ENCODE measurements around the gene MUS81.
"Not testable (repeated sequence)": the region's sequence is repeated elsewhere in the genome, so short reads cannot be mapped to it uniquely, and the experiment has no call there.

The MUS81 gene

DNA sequence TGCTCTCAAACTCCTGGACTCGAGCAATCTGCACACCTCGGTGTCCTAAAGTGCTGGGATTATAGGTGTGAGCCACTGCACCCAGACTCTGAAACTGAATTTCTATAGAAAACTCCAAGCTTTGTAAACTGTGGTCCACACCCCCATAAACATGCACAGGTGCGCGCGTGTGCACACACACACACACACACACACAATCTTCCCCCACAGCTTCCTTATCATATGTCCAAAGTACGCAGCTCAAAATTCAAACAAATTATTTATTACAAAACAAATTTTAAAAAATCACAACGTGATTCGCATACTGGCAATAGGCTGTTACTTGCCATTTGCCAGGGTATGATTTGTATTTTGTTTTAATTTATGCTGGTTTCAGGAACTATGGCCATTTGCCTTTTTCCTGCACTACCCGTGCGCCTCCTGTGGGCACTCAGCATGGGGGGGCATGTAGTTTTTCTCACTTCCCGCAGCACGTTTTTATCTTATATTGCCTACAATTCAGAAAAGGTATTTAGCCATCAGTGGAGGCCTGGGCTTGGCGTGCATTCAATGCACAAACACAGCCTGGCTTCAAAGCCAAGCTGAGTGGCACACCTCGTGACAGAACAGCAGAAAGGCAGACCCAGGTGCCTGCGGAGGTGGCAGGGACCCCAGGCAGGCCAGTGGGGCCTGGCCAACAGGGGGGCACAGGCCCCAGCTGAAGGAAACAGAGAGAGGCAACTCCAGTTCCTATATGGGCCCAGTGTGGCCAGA is 37.3 kb upstream of the MUS81 start:
- Histone ChIP-seq H3K27ac (ENCODE audit: low read depth, low read length) (no peak overlapping the region), H3K27me3 (ENCODE audit: insufficient read depth, low read length) (peaks cover under 1% of the 10 kb centered on the region), H3K9me3 (ENCODE audit: insufficient read depth, low read depth, low read length) (no peaks in the 10 kb centered on the region), H3K9ac (ENCODE audit: low read depth, low read length) (no peak overlapping the region; the same call in 1 of the 2 replicates), H3K4me1 (ENCODE audit: insufficient read depth, low read length) (no peaks in the 10 kb centered on the region), H3K36me3 (ENCODE audit: insufficient read depth, low read length) (no peaks in the 10 kb centered on the region), H3K4me3 (ENCODE audit: low read length) (no peak overlapping the region)
- 92% methylated on average over 15 of the region's 15 CpGs for WGBS

DNA sequence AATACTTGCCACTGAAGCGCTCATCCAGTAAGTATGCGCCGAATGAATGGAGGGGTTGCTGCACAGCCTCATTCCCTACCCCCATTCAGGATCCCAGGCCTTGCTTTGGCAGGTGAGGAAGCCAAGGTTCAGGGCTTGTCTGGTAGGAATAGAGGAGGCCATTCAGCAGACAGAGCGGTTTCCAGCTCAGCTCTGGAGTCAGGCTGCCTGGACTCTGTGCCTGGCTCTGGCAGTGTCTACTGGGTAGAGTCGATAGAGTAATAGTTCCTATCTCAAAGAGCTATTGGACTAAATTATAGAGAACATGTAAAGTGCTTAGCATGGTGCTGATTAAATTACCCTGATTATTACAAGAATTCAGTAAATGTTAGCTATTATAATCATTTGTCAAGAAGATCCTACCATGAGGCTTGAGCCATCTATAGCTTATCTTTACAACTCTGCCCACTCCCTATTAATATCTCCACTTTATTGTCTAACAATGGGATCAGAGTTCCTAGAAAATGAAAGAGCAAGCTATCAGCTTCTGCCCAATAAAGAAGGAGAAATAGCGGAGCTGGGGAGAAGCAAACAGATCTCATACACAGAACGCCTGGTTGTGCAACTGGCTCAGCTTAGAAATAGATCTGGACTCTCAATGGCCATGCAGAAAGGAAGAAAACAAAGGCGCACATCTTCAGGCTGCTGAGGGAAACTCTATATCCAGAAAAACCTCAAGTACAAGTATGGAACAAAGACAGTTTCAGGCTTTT is 33.1 kb upstream of the MUS81 start:
- WGBS, result 93% methylated on average over 8 of the region's 8 CpGs
- H3K36me3 ChIP-seq (ENCODE audit: insufficient read depth, low read length), result no peaks in the 10 kb centered on the region
- H3K9ac ChIP-seq (ENCODE audit: low read depth, low read length), result no peak overlapping the region
- H3K27me3 ChIP-seq (ENCODE audit: insufficient read depth, low read length), result no peaks in the 10 kb centered on the region
- no peaks in the 10 kb centered on the region for H3K9me3 ChIP-seq (ENCODE audit: insufficient read depth, low read depth, low read length)
- no peaks in the 10 kb centered on the region for H3K4me1 ChIP-seq (ENCODE audit: insufficient read depth, low read length)
- no peak overlapping the region for H3K4me3 ChIP-seq (ENCODE audit: low read length)
- no peak overlapping the region for H3K27ac ChIP-seq (ENCODE audit: low read depth, low read length)

DNA sequence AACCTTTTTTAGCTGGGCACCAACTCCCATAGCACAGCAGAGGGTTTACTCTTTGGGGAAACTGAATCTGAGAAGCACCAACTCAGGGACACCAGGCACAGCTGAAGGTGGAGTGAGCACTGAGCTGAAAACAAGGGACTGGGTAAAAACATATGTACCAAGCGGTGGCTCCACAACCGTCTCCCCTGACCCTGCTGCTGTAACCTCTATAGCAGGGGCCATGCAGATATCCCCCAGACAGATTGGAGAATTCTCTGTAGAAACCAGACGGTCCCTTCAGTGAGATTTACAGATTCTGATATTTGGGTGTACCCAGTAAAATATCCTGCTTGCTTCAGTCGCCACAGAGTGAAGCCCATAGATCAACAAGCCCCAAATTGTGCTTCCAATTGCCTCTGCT is 30.8 kb upstream of the MUS81 start:
- H3K27ac ChIP-seq (ENCODE audit: low read depth, low read length), result no peak overlapping the region
- no peak overlapping the region for H3K4me3 ChIP-seq (ENCODE audit: low read length)
- WGBS, result 87% methylated on average over 4 of the region's 4 CpGs
- H3K27me3 ChIP-seq (ENCODE audit: insufficient read depth, low read length), result peaks cover 10% of the 10 kb centered on the region
- no peaks in the 10 kb centered on the region for H3K4me1 ChIP-seq (ENCODE audit: insufficient read depth, low read length)
- no peak overlapping the region for H3K9ac ChIP-seq (ENCODE audit: low read depth, low read length)
- H3K9me3 ChIP-seq (ENCODE audit: insufficient read depth, low read depth, low read length), result no peaks in the 10 kb centered on the region
- H3K36me3 ChIP-seq (ENCODE audit: insufficient read depth, low read length), result no peaks in the 10 kb centered on the region

DNA sequence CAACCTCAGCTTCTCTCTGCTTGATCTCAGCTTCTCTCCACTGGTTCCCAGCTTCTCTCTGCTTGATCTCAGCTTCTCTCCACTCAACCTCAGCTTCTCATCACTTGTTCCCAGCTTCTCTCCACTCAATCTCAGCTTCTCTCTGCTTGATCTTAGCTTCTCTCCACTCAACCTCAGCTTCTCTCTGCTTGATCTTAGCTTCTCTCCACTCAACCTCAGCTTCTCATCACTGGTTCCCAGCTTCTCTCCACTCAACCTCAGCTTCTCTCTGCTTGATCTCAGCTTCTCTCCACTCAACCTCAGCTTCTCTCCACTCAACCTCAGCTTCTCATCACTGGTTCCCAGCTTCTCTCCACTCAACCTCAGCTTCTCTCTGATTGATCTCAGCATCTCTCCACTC is 28.0 kb upstream of the MUS81 start:
- not testable (repeated sequence) for H3K9ac ChIP-seq (ENCODE audit: low read depth, low read length); H3K4me3 ChIP-seq (ENCODE audit: low read length); H3K27me3 ChIP-seq (ENCODE audit: insufficient read depth, low read length); H3K36me3 ChIP-seq (ENCODE audit: insufficient read depth, low read length); H3K9me3 ChIP-seq (ENCODE audit: insufficient read depth, low read depth, low read length); H3K27ac ChIP-seq (ENCODE audit: low read depth, low read length); H3K4me1 ChIP-seq (ENCODE audit: insufficient read depth, low read length)

DNA sequence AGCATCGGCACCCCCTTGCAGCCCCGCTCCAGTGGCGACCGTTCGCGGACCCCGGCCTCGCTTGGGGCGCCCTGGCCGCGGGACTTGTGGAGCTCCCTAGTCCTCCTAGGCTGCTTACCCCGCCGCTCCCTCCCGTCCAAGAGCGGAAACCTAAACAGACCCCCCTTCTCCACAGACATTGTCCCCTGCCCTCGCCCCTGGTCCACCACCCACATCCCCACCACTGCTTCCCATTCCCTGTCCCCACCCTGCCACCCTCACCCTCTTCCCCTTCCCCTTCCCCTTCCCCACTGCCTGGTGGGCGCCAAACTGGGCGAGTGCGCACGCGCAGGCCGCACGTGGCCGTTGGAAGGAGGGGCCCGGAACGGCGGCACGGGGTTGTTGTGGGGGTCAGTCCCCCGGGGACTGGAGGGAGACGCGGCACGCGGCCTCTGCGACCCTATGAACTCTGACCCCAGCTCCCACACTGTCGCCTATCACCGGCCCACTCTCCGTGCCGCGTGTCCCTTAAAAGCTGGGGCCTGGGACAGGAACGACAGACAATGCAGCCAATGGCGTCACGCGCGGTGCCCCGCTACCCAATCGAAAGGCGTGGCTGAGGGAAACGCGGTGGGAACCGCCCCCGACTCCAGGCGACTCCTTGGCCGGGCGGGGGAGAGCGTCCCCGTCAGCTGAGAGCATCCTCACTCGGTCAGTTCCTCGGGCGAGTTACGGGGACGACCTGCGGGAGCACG is 26.8 kb upstream of the MUS81 start, which contains the start of gene SNX32:
Gene SNX32, plus strand, starts transcription at position 667 of the 734 bp plus-strand sequence. CDS start 103 bp downstream, outside the sequence.
- Histone ChIP-seq H3K4me3 (ENCODE audit: low read length) (peak within 1 kb of the TSS; percentile 68), H3K9me3 (ENCODE audit: insufficient read depth, low read depth, low read length) (no peaks in the 10 kb centered on the region), H3K27me3 (ENCODE audit: insufficient read depth, low read length) (peaks cover 10% of the 10 kb centered on the region), H3K36me3 (ENCODE audit: insufficient read depth, low read length) (no peaks in the 10 kb centered on the region), H3K27ac (ENCODE audit: low read depth, low read length) (peak within 1 kb of the TSS; percentile 69), H3K9ac (ENCODE audit: low read depth, low read length) (peak within 1 kb of the TSS; percentile 87), H3K4me1 (ENCODE audit: insufficient read depth, low read length) (no peaks in the 10 kb centered on the region)
- 1% methylated on average over 63 of the region's 63 CpGs for WGBS

DNA sequence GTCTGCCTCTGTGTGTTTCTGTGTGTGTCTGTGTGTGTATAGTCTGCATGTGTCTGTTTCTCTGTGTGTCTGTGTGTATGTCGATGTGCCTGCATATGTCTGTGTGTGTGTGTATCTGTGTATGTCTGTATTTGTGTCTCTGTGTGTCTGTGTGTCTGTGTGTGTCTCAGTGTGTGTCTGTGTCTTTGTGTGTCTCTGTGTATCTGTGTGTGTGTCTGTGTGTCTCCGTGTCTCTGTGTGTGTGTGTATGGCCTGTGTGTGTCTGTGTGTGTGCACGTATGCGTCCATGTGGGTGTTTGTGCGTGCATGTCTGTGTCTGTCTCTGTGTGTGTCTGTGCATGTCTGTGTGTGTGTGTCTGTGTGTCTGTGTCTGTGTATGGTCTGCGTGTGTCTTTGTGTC is 26.0 kb upstream of the MUS81 start:
- peak overlapping the region; percentile 87; the same call in 1 of the 2 replicates for H3K9ac ChIP-seq (ENCODE audit: low read depth, low read length)
- no peak overlapping the region for H3K27ac ChIP-seq (ENCODE audit: low read depth, low read length)
- H3K27me3 ChIP-seq (ENCODE audit: insufficient read depth, low read length), result peaks cover 10% of the 10 kb centered on the region
- peak overlapping the region; percentile 68 for H3K4me3 ChIP-seq (ENCODE audit: low read length)
- H3K9me3 ChIP-seq (ENCODE audit: insufficient read depth, low read depth, low read length), result no peaks in the 10 kb centered on the region
- 60% methylated on average over 6 of the region's 6 CpGs for WGBS
- H3K4me1 ChIP-seq (ENCODE audit: insufficient read depth, low read length), result no peaks in the 10 kb centered on the region
- H3K36me3 ChIP-seq (ENCODE audit: insufficient read depth, low read length), result no peaks in the 10 kb centered on the region

DNA sequence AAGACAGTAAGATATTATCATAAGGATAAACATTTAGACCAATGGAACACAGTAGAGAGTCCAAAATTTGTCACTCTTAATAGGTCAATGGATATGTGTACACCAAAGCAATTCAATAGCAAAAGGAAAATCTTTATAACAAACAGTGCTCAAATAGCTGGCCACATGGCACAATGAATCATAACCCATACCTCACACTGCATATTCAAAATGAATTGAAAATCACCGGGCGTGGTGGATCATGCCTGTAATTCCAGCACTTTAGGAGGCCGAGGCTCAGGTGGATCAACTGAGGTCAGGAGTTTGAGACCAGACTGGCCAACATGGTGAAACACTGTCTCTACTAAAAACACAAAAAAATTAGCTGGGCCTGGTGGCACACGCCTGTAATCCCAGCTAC is 18.1 kb upstream of the MUS81 start:
- H3K27me3 ChIP-seq (ENCODE audit: insufficient read depth, low read length), result no peaks in the 10 kb centered on the region
- 91% methylated on average over 4 of the region's 4 CpGs for WGBS
- H3K4me1 ChIP-seq (ENCODE audit: insufficient read depth, low read length), result no peaks in the 10 kb centered on the region
- no peaks in the 10 kb centered on the region for H3K36me3 ChIP-seq (ENCODE audit: insufficient read depth, low read length)
- H3K9me3 ChIP-seq (ENCODE audit: insufficient read depth, low read depth, low read length), result no peaks in the 10 kb centered on the region
- no peak overlapping the region for H3K9ac ChIP-seq (ENCODE audit: low read depth, low read length)
- no peak overlapping the region for H3K27ac ChIP-seq (ENCODE audit: low read depth, low read length)
- no peak overlapping the region for H3K4me3 ChIP-seq (ENCODE audit: low read length)

DNA sequence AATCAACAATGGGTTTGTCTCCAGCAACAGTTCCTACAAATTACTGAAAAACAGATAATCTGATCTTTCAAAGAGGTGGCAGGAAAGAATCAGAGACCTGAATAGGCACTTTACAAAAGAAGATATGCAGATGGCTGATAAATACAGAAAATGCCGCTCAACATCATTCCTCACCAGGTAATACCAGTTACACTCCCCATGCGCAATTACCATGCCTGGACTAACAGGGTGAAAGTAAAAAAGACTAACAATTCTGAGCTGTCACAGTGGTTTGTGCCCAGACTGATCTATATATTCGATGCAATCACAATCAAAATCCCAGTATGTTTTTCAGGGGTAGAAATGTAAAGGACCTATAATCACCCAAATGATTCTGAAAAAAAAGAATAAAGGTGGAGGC is 16.4 kb upstream of the MUS81 start:
- no peaks in the 10 kb centered on the region for H3K4me1 ChIP-seq (ENCODE audit: insufficient read depth, low read length)
- no peaks in the 10 kb centered on the region for H3K27me3 ChIP-seq (ENCODE audit: insufficient read depth, low read length)
- no peak overlapping the region for H3K27ac ChIP-seq (ENCODE audit: low read depth, low read length)
- no peak overlapping the region for H3K9ac ChIP-seq (ENCODE audit: low read depth, low read length)
- no peaks in the 10 kb centered on the region for H3K36me3 ChIP-seq (ENCODE audit: insufficient read depth, low read length)
- no peaks in the 10 kb centered on the region for H3K9me3 ChIP-seq (ENCODE audit: insufficient read depth, low read depth, low read length)
- H3K4me3 ChIP-seq (ENCODE audit: low read length), result no peak overlapping the region
- WGBS, result 93% methylated on average over 3 of the region's 3 CpGs

DNA sequence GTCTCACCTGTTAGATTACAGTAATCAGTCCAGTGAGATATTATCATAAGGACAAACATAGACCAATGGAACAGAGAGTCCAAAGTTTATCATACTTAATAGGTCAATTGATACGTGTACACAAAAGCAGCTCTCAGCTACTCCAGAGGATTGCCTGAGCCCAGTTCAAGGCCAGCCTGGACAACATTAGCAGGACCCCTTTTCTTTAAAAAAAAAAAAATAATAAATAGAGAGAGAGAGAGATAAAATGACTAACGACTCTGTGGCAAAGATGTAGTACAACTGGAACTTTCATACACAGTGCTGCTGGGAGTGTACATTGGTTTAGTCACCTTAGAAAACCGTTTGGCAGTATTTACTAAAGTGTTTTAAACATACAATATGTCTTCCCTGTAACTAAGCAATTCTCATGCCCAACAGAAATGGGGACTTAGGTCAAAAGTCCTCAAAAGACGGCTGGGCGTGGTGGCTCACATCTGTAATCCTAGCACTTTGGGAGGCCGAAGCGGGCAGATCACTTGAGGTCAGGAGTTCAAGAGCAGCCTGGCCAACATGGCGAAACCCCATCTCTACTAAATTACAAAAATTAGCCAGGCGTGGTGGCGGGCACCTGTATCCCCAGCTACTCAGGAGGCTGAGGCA is 15.9 kb upstream of the MUS81 start:
- WGBS, result 90% methylated on average over 10 of the region's 10 CpGs
- no peak overlapping the region for H3K4me3 ChIP-seq (ENCODE audit: low read length)

DNA sequence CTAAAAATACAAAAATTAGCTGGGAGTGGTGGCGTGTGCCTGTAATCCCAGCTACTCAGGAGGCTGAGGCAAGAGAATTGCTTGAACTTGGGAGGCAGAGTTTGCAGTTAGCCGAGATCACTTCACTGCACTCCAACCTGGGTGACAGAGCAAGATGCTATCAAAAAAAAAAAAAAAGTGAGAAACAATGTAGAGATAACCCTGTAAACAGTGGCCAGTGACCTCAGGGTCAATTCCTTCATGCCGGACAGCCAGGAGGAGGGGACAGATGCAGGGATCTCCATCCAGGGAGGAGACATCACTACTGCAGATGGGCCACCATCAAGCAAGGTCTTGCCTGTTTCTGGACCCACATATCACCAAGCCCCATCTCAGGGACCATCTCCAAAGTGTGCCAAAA is 12.5 kb upstream of the MUS81 start:
- H3K4me1 ChIP-seq (ENCODE audit: insufficient read depth, low read length), result no peaks in the 10 kb centered on the region
- H3K27ac ChIP-seq (ENCODE audit: low read depth, low read length), result no peak overlapping the region
- H3K9me3 ChIP-seq (ENCODE audit: insufficient read depth, low read depth, low read length), result no peaks in the 10 kb centered on the region
- H3K4me3 ChIP-seq (ENCODE audit: low read length), result no peak overlapping the region
- H3K9ac ChIP-seq (ENCODE audit: low read depth, low read length), result no peak overlapping the region
- H3K27me3 ChIP-seq (ENCODE audit: insufficient read depth, low read length), result no peaks in the 10 kb centered on the region
- H3K36me3 ChIP-seq (ENCODE audit: insufficient read depth, low read length), result 0 out of 2 replicates have a peak, but pooled peaks cover 6% of the 10 kb centered on the region
- 93% methylated on average over 3 of the region's 3 CpGs for WGBS

More for the DNA sequence above, 15.9 kb upstream of the MUS81 start:
- Histone ChIP-seq H3K4me1 (ENCODE audit: insufficient read depth, low read length) (no peaks in the 10 kb centered on the region), H3K9me3 (ENCODE audit: insufficient read depth, low read depth, low read length) (no peaks in the 10 kb centered on the region), H3K9ac (ENCODE audit: low read depth, low read length) (no peak overlapping the region), H3K27me3 (ENCODE audit: insufficient read depth, low read length) (no peaks in the 10 kb centered on the region), H3K27ac (ENCODE audit: low read depth, low read length) (no peak overlapping the region), H3K36me3 (ENCODE audit: insufficient read depth, low read length) (no peaks in the 10 kb centered on the region)

DNA sequence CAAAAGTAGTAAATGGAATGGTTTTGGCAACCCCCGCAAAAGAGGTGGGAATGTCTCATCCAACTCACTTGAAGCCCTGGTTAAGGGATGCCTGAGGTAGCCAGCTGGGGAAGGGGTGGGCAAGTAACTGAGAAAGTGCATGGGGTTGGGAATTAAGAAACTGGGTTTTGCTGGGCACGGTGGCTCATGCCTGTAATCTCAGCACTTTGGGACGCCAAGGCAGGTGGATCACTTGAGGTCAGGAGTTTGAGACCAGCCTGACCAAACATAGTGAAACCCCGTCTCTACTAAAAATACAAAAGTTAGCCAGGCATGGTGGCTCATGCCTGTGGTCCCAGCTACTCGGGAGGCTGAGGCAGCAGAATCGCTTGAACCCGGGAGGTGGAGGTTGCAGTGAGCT is 11.5 kb upstream of the MUS81 start:
- WGBS, result 73% methylated on average over 7 of the region's 7 CpGs
- not testable (repeated sequence) for H3K4me3 ChIP-seq (ENCODE audit: low read length); H3K27ac ChIP-seq (ENCODE audit: low read depth, low read length); H3K4me1 ChIP-seq (ENCODE audit: insufficient read depth, low read length); H3K27me3 ChIP-seq (ENCODE audit: insufficient read depth, low read length); H3K9me3 ChIP-seq (ENCODE audit: insufficient read depth, low read depth, low read length); H3K9ac ChIP-seq (ENCODE audit: low read depth, low read length)
- H3K36me3 ChIP-seq (ENCODE audit: insufficient read depth, low read length), result peaks cover 16% of the 10 kb centered on the region

Measured in HUES64 (cell line).